Loucy (cell line): ENCODE data around the gene PDZD4.

Experiments
- CTCF ChIP-seq: fragments of 200-600 bp; sonication (generic); conservative IDR thresholded peaks from 2 replicates; pipeline ENCODE4 v1.5.1; 2014; ENCODE audit warnings: mild to moderate bottlenecking, antibody characterized with exemption, low read length
- EZH2phosphoT487 ChIP-seq: fragments of 200-600 bp; IDR thresholded peaks from 2 replicates; pipeline ENCODE4 v1.6.1; 2018; ENCODE audit warnings: antibody characterized with exemption, mild to moderate bottlenecking, moderate library complexity, borderline replicate concordance

DNA sequence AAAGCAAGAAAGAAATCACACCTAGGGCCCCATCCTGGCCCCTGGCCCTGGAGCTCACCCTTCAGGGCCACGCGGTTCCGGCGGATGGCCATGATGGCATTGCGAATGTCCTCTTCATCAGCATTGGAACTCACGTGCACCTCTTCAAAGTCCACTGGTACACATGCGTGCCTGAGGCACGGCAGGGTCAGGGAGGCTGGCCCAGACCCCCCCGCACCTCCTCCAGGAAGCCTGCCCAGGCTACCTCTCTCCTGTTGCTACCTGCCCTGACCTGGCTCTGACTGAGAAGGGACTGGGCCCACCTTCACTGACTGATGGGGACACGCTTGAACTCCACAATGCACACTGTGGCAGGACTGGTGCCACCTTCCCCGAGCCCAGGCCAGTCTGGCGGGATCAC lies 40.7 kb downstream of the PDZD4 start:
- TF ChIP-seq CTCF, result no peak
- TF ChIP-seq EZH2phosphoT487, result no peak
